HUES6 (cell line): Measurements from ENCODE around the gene ERBB3.

Source experiments
- H3K27ac ChIP-seq: 2 replicates; pipeline ENCODE4 v1.7.0; 2013; ENCODE audit warnings: low read depth, mild to moderate bottlenecking, low read length, inconsistent platforms
- H3K27me3 ChIP-seq: 2 replicates; pipeline ENCODE4 v1.6.1; 2013; ENCODE audit warnings: low read length; ENCODE audit not compliant: control insufficient read depth, insufficient read depth
- H3K36me3 ChIP-seq: 2 replicates; pipeline ENCODE4 v1.6.1; 2013; ENCODE audit warnings: low read length; ENCODE audit not compliant: control insufficient read depth, insufficient read depth
- H3K4me1 ChIP-seq: 2 replicates; pipeline ENCODE4 v1.6.1; 2013; ENCODE audit warnings: low read length; ENCODE audit not compliant: control insufficient read depth, insufficient read depth
- H3K4me3 ChIP-seq: 2 replicates; pipeline ENCODE4 v1.5.1; 2013; ENCODE audit warnings: low read depth, low read length
- H3K9ac ChIP-seq: one replicate; pipeline ENCODE4 v1.6.1; 2013; ENCODE audit warnings: mild to moderate bottlenecking, low read length
- H3K9me3 ChIP-seq: 2 replicates; pipeline ENCODE4 v1.6.1; 2013; ENCODE audit warnings: low read depth, low read length; ENCODE audit not compliant: control insufficient read depth, insufficient read depth

Gene ERBB3

GRCh38 chr12:56124133-56124532 is 44.2 kb downstream of the ERBB3 start:
- Histone ChIP-seq H3K9me3 (no peaks in the 10 kb centered on the region), H3K4me1 (peaks cover 21% of the 10 kb centered on the region), H3K9ac (no peak overlapping the region), H3K27me3 (no peaks in the 10 kb centered on the region), H3K4me3 (no peak overlapping the region), H3K36me3 (peaks cover 16% of the 10 kb centered on the region), H3K27ac (no peak overlapping the region)

GRCh38 chr12:56126732-56127239 is 46.8 kb downstream of the ERBB3 start:
- H3K4me1 ChIP-seq = peaks cover 18% of the 10 kb centered on the region
- peak overlapping the region; percentile 62 for H3K4me3 ChIP-seq
- no peak overlapping the region for H3K27ac ChIP-seq
- no peak overlapping the region for H3K9ac ChIP-seq
- peaks cover 19% of the 10 kb centered on the region for H3K36me3 ChIP-seq
- no peaks in the 10 kb centered on the region for H3K9me3 ChIP-seq
- H3K27me3 ChIP-seq = no peaks in the 10 kb centered on the region

GRCh38 chr12:56127485-56127887 is 47.5 kb downstream of the ERBB3 start:
- Histone ChIP-seq H3K27me3 (no peaks in the 10 kb centered on the region), H3K9ac (peak overlapping the region; percentile 57), H3K4me1 (peaks cover 18% of the 10 kb centered on the region)

GRCh38 chr12:56127888-56128669 is 48.1 kb downstream of the ERBB3 start, which contains the start of gene ESYT1:
ESYT1 (plus strand) TSS chr12:56128267; CDS start chr12:56128320, 53 bp downstream.
- Histone ChIP-seq H3K9me3 (no peaks in the 10 kb centered on the region), H3K27ac (peak within 1 kb of the TSS; percentile 91), H3K9ac (peak within 1 kb of the TSS; percentile 92), H3K4me3 (peak within 1 kb of the TSS; percentile 98), H3K36me3 (peaks cover 28% of the 10 kb centered on the region), H3K4me1 (peaks cover 18% of the 10 kb centered on the region), H3K27me3 (no peaks in the 10 kb centered on the region)

More at GRCh38 chr12:56127485-56127887, 47.5 kb downstream of the ERBB3 start:
- Histone ChIP-seq H3K9me3 (no peaks in the 10 kb centered on the region), H3K36me3 (peaks cover 25% of the 10 kb centered on the region), H3K27ac (0 out of 2 replicates have a peak overlapping the region, but pooled peaks have one; percentile 22), H3K4me3 (peak overlapping the region; percentile 62)

GRCh38 chr12:56128670-56129205 is 48.8 kb downstream of the ERBB3 start:
- peaks cover 18% of the 10 kb centered on the region for H3K4me1 ChIP-seq
- H3K36me3 ChIP-seq = peaks cover 34% of the 10 kb centered on the region
- H3K27me3 ChIP-seq = no peaks in the 10 kb centered on the region
- H3K9ac ChIP-seq = peak overlapping the region; percentile 92
- H3K9me3 ChIP-seq = no peaks in the 10 kb centered on the region
- peak overlapping the region; percentile 91 for H3K27ac ChIP-seq
- H3K4me3 ChIP-seq = peak overlapping the region; percentile 98

GRCh38 chr12:56129206-56129941 is 49.4 kb downstream of the ERBB3 start:
- no peaks in the 10 kb centered on the region for H3K27me3 ChIP-seq
- H3K9me3 ChIP-seq = no peaks in the 10 kb centered on the region
- peaks cover 41% of the 10 kb centered on the region for H3K36me3 ChIP-seq
- H3K27ac ChIP-seq = no peak overlapping the region
- H3K9ac ChIP-seq = peak overlapping the region; percentile 92
- peaks cover 18% of the 10 kb centered on the region for H3K4me1 ChIP-seq
- H3K4me3 ChIP-seq = peak overlapping the region; percentile 98

GRCh38 chr12:56129942-56130495 is 50.1 kb downstream of the ERBB3 start:
- Histone ChIP-seq H3K4me3 (peak overlapping the region; percentile 98), H3K27ac (no peak overlapping the region), H3K9ac (no peak overlapping the region)

GRCh38 chr12:56130876-56131275 is 50.9 kb downstream of the ERBB3 start:
- H3K4me3 ChIP-seq = no peak overlapping the region
- H3K36me3 ChIP-seq = peaks cover 50% of the 10 kb centered on the region
- peaks cover 18% of the 10 kb centered on the region for H3K4me1 ChIP-seq
- H3K9me3 ChIP-seq = no peaks in the 10 kb centered on the region
- no peaks in the 10 kb centered on the region for H3K27me3 ChIP-seq
- H3K9ac ChIP-seq = no peak overlapping the region
- no peak overlapping the region for H3K27ac ChIP-seq

More at GRCh38 chr12:56129942-56130495, 50.1 kb downstream of the ERBB3 start:
- Histone ChIP-seq H3K36me3 (peaks cover 47% of the 10 kb centered on the region), H3K9me3 (no peaks in the 10 kb centered on the region), H3K27me3 (no peaks in the 10 kb centered on the region), H3K4me1 (peaks cover 18% of the 10 kb centered on the region)

- Histone ChIP-seq H3K36me3 (peaks cover 88% of the 10 kb centered on the region), H3K27me3 (no peaks in the 10 kb centered on the region), H3K4me3 (no peak overlapping the region), H3K9ac (no peak overlapping the region), H3K27ac (no peak overlapping the region), H3K9me3 (no peaks in the 10 kb centered on the region), H3K4me1 (no peaks in the 10 kb centered on the region)
Observed at GRCh38 chr12:56134897-56135296, 54.9 kb downstream of the ERBB3 start.

GRCh38 chr12:56137853-56138571 is 58.0 kb downstream of the ERBB3 start:
- no peaks in the 10 kb centered on the region for H3K9me3 ChIP-seq
- H3K36me3 ChIP-seq = peaks cover 86% of the 10 kb centered on the region
- H3K27me3 ChIP-seq = no peaks in the 10 kb centered on the region
- no peak overlapping the region for H3K4me3 ChIP-seq
- H3K9ac ChIP-seq = no peak overlapping the region
- H3K4me1 ChIP-seq = no peaks in the 10 kb centered on the region
- no peak overlapping the region for H3K27ac ChIP-seq
